K562 (cell line): ENCODE data around the gene C4orf50. TPM values are rescaled to one million over a fixed set of nuclear protein-coding genes. Genes with fewer than 3 reads are reported as not detected.

Experiments
- ATAC-seq: fragments of 200-7000 bp; cut with Tn5 transposase; 3 replicates; pipeline ENCODE4 v1.9.1; 2020; ENCODE audit warnings: moderate library complexity
- BruUV-seq: library from RNA; stranded (reverse); fragments of 400-500 nt; replicated peaks from 2 replicates; lab custom pipeline; 2021; lab: Mats Ljungman, UMichigan
- CTCF ChIA-PET: fragments of 300-600 bp; formaldehyde crosslinking; extraction: SDS; loops from one replicate; lab custom pipeline; 2021; ENCODE audit warnings: low intra/inter-chr PET ratio; lab: Yijun Ruan, JAX
- POLR2A ChIA-PET: fragments of 300-600, 350-650 bp; sonication (Branson Sonifier 250); formaldehyde crosslinking; extraction: SDS; loops from one replicate; lab custom pipeline; 2021; ENCODE audit warnings: antibody characterized with exemption, inconsistent platforms; lab: Yijun Ruan, JAX
- DNase-seq, 4 experiments: peaks; one replicate each; pipeline versions ENCODE4 v3.0.0 to v3.0.0-alpha.2; 2011 to 2018; ENCODE audit warnings: low spot score in 3 of 4, mixed read lengths in 3 of 4; ENCODE audit errors: extremely low read depth in 1 of 4
- FAIRE-seq: peaks from 2 replicates; lab custom pipeline; 2011; peaks lifted over from hg19 to GRCh38; lab: Jason Lieb, UNC
- H2AFZ ChIP-seq: 2 replicates; pipeline ENCODE4 v1.6.0; 2011; ENCODE audit warnings: low read depth, low read length, control low read depth, inconsistent platforms
- H3K27ac ChIP-seq: fragments of 200-600 bp; 3 replicates; pipeline ENCODE4 v1.8.0; 2011; ENCODE audit warnings: low read depth, mild to moderate bottlenecking, control low read depth, inconsistent platforms, low read length, moderate library complexity, mixed read lengths; ENCODE audit errors: extremely low read depth
- H3K27me3 ChIP-seq, 2 experiments: fragments of 300-600 bp in 1 of 2; 2 replicates in 1 of 2; 3 replicates in 1 of 2; pipeline versions ENCODE4 v1.6.0 to v1.8.0; 2011; ENCODE audit warnings: inconsistent platforms in 2 of 2, low read length in 2 of 2, mild to moderate bottlenecking in 1 of 2, mixed read lengths in 1 of 2, moderate library complexity in 1 of 2; ENCODE audit not compliant: control insufficient read depth in 2 of 2, insufficient read depth in 2 of 2
- H3K36me3 ChIP-seq: fragments of 300-600 bp; 3 replicates; pipeline ENCODE4 v1.8.0; 2011; ENCODE audit warnings: mild to moderate bottlenecking, low read length, inconsistent platforms; ENCODE audit not compliant: control insufficient read depth, insufficient read depth
- H3K4me1 ChIP-seq, 2 experiments: fragments of 200-600 bp in 1 of 2; replicated peaks in 1 of 2; 2 replicates in 1 of 2; 3 replicates in 1 of 2; pipeline versions ENCODE4 v1.5.1 to v1.8.0; 2011; ENCODE audit warnings: inconsistent platforms in 2 of 2, low read length in 2 of 2, mild to moderate bottlenecking in 1 of 2, mixed read lengths in 1 of 2, moderate library complexity in 1 of 2; ENCODE audit not compliant: control insufficient read depth in 2 of 2, insufficient read depth in 2 of 2
- H3K4me2 ChIP-seq: 2 replicates; pipeline ENCODE4 v1.6.1; 2011; ENCODE audit warnings: low read length, control low read depth, inconsistent platforms, mixed read lengths; ENCODE audit not compliant: insufficient read depth
- H3K4me3 ChIP-seq: fragments of 200-600 bp; sonication (generic), shearing (Covaris generic); 2 replicates; pipeline ENCODE4 v1.5.1; 2016; ENCODE audit warnings: control low read depth, inconsistent platforms
- H3K79me2 ChIP-seq: fragments of 200-600 bp; 3 replicates; pipeline ENCODE4 v1.8.0; 2011; ENCODE audit warnings: low read length, inconsistent platforms; ENCODE audit not compliant: control insufficient read depth, insufficient read depth
- H3K9ac ChIP-seq, 2 experiments: 2 replicates each; pipeline versions ENCODE4 v1.6.0 to v1.6.1; 2011; ENCODE audit warnings: low read depth in 2 of 2, low read length in 2 of 2, control low read depth in 1 of 2, inconsistent platforms in 1 of 2, mild to moderate bottlenecking in 1 of 2, mixed read lengths in 1 of 2; ENCODE audit not compliant: insufficient read depth in 1 of 2
- H3K9me1 ChIP-seq: one replicate; pipeline ENCODE4 v1.6.0; 2011; ENCODE audit warnings: inconsistent platforms, mild to moderate bottlenecking, low read length, moderate library complexity; ENCODE audit not compliant: control insufficient read depth, insufficient read depth
- H3K9me3 ChIP-seq: replicated peaks from 2 replicates; pipeline ENCODE4 v1.5.1; 2011; ENCODE audit warnings: low read depth, low read length, inconsistent platforms; ENCODE audit not compliant: control insufficient read depth, insufficient read depth
- H4K20me1 ChIP-seq: replicated peaks from 2 replicates; pipeline ENCODE4 v1.6.1; 2011; ENCODE audit warnings: low read length, inconsistent platforms, mixed read lengths; ENCODE audit not compliant: control insufficient read depth, insufficient read depth
- ATF3 ChIP-seq, 2 experiments: fragments of 450-650 bp in 1 of 2; sonication (generic) in 1 of 2; formaldehyde crosslinking in 1 of 2; IDR thresholded peaks in 1 of 2; conservative IDR thresholded peaks in 1 of 2; 2 replicates each; pipeline versions ENCODE4 v1.6.1 to v1.8.1; 2016 to 2023; ENCODE audit warnings: mild to moderate bottlenecking in 2 of 2, moderate library complexity in 2 of 2, inconsistent platforms in 1 of 2, missing genetic modification reagents in 1 of 2
- CEBPZ ChIP-seq: fragments of 150-350 bp; IDR thresholded peaks from 2 replicates; pipeline ENCODE4 v1.6.1; 2014; ENCODE audit warnings: low read depth, mild to moderate bottlenecking, low read length, borderline replicate concordance
- NBN ChIP-seq: fragments of 450-650 bp; IDR thresholded peaks from 2 replicates; pipeline ENCODE4 v1.6.1; 2016; ENCODE audit warnings: low read depth, mild to moderate bottlenecking
- NR1H2 ChIP-seq: sonication (generic); formaldehyde crosslinking; IDR thresholded peaks from 2 replicates; pipeline ENCODE4 v1.4.0; 2020; ENCODE audit warnings: mild to moderate bottlenecking, missing genetic modification reagents
- POLR2B ChIP-seq: fragments of 450-650 bp; IDR thresholded peaks from 2 replicates; pipeline ENCODE4 v1.6.1; 2018; ENCODE audit warnings: low read depth; ENCODE audit not compliant: partially characterized antibody
- POLR3A ChIP-seq: IDR thresholded peaks from 2 replicates; pipeline ENCODE4 v1.6.1; 2011; ENCODE audit warnings: borderline replicate concordance, mild to moderate bottlenecking, moderate library complexity; ENCODE audit not compliant: insufficient read length, insufficient read depth; ENCODE audit errors: extremely low read depth
- SIN3B ChIP-seq: fragments of 450-650 bp; IDR thresholded peaks from 2 replicates; pipeline ENCODE4 v1.6.1; 2017; ENCODE audit warnings: low read depth, mild to moderate bottlenecking, moderate library complexity
- SP2 ChIP-seq: IDR thresholded peaks from 2 replicates; pipeline ENCODE4 v1.6.1; 2011; ENCODE audit warnings: mild to moderate bottlenecking, low read depth, low read length, moderate library complexity; ENCODE audit not compliant: poor library complexity, severe bottlenecking; ENCODE audit errors: extremely low read depth
- TARDBP ChIP-seq: fragments of 450-650 bp; IDR thresholded peaks from 2 replicates; pipeline ENCODE4 v1.6.1; 2016
- U2AF1 ChIP-seq: fragments of 200-400 bp; formaldehyde crosslinking; optimal IDR thresholded peaks from 2 replicates; pipeline ENCODE3; 2017; ENCODE audit warnings: mild to moderate bottlenecking, low read depth, low read length, moderate library complexity
- ZNF57 ChIP-seq: fragments of 450-650 bp; formaldehyde crosslinking; IDR thresholded peaks from 2 replicates; pipeline ENCODE4 v1.4.0; 2020; ENCODE audit warnings: mild to moderate bottlenecking, moderate library complexity
- WGBS: fragments of 100-300 bp; shearing (Covaris generic); methylation state at CpG from one replicate; pipeline ENCODE4 v1.1.6; 2016; ENCODE audit warnings: low coverage, mixed read lengths; ENCODE audit not compliant: insufficient coverage; ENCODE audit errors: missing lambda C conversion rate; 5-methylcytosine and 5-hydroxymethylcytosine counted together
- in situ Hi-C: fragments of 300-500 bp; cut with MboI; formaldehyde crosslinking; loops from 4 replicates; pipeline ENCODE4 v1.15.0; 2018; ENCODE audit warnings: inconsistent platforms, mixed read lengths
- intact Hi-C: fragments of 100-400 bp; cut with micrococcal nuclease; formaldehyde crosslinking; loops from 2 replicates; pipeline ENCODE4 v1.14.2; 2022
- polyA plus RNA-seq, 8 experiments: library from polyadenylated mRNA; depleted of rRNA in 4 of 8; stranded (reverse) in 5 of 8; unstranded in 3 of 8; fragments of >200 nt; fragmentation: Nextera tagmentation in 2 of 8; fragmentation: Illumina TruSeq in 1 of 8; extraction: Ambion mirVana in 2 of 8; extraction: Trizol in 1 of 8; gene quantifications; 2 replicates each; pipeline versions ENCODE4 v1.2.1 to v1.2.3, GENCODE V29; 2011 to 2014; ENCODE audit warnings: inconsistent platforms in 1 of 8, missing spikeins in 1 of 8
- total RNA-seq, 7 experiments: library from RNA; depleted of rRNA in 6 of 7; stranded (reverse); fragments of >200 nt in 6 of 7; fragmentation: Illumina TruSeq in 2 of 7; extraction: Trizol in 2 of 7; gene quantifications; 2 replicates each; pipeline versions ENCODE4 v1.2.1 to v1.2.3, GENCODE V29; 2011 to 2021; ENCODE audit warnings: low replicate concordance in 1 of 7

C4orf50 gene
- total and polyA plus RNA-seq, 9 of the 15 experiments (the other 6 are each of a cell fraction or from before 2014, with no cell fraction given), result not detected

DNA sequence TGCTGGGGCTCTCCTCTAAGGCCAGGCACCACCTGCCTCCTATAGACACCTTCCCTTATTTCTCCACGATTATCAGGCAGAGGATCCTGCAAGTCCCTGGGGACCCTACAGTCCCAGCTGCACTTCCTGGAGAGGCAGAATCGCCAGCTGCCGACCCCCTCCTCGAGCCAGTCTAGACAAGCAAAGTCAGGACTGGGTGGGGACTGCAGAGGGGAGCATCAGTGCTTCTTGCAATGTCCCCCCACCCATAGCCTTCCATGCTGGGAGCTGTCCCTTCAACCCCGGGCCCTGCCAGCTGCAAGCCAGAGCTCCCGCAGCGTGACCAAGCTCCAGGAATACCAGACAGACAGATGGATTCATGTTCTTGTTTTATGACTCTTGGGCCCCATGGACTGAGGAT lies 124.0 kb downstream of the C4orf50 start:
- WGBS, result 0% methylated on average over 6 of the region's 7 CpGs
- no TSS peak for BruUV-seq

GRCh38 chr4:5893591-5893990 lies 124.6 kb downstream of the C4orf50 start:
- DNase-seq (no peak), ATAC-seq (no peak), FAIRE-seq (no peak)
- no peaks in the 10 kb centered on the region for H3K9me3 ChIP-seq
- H3K36me3 ChIP-seq, result no peaks in the 10 kb centered on the region
- intact Hi-C loops (no loop called here), in situ Hi-C loops (no loop called here)
- peaks cover 0 to 16% of the 10 kb centered on the region in 2 experiments; a peak in 4 of 5 replicates for H3K27me3 ChIP-seq
- H3K9ac ChIP-seq, result no peak overlapping the region
- TF ChIP-seq CEBPZ (no peak), ZNF57 (CRISPR knock-in tag) (no peak), NR1H2 (CRISPR knock-in tag) (no peak), POLR3A (no peak), NBN (no peak), SIN3B (no peak), POLR2B (no peak)
- no peak overlapping the region for H3K27ac ChIP-seq
- no peaks in the 10 kb centered on the region for H3K79me2 ChIP-seq
- no peak overlapping the region for H2AFZ ChIP-seq
- no peaks in the 10 kb centered on the region for H4K20me1 ChIP-seq
- H3K4me1 ChIP-seq, result peaks cover 0 to 8% of the 10 kb centered on the region in 2 experiments; a peak in 1 of 5 replicates
- ChIA-PET CTCF (no interaction called here), POLR2A (no interaction called here)
- H3K9me1 ChIP-seq, result no peaks in the 10 kb centered on the region
- WGBS, result 0% methylated on average over 8 of the region's 8 CpGs
- no peak overlapping the region for H3K4me3 ChIP-seq
- H3K4me2 ChIP-seq, result no peak overlapping the region
- BruUV-seq, result no TSS peak

More for the DNA sequence above, 124.0 kb downstream of the C4orf50 start:
- intact Hi-C loops (no loop called here), in situ Hi-C loops (no loop called here)
- Histone ChIP-seq H3K79me2 (no peaks in the 10 kb centered on the region), H3K36me3 (no peaks in the 10 kb centered on the region), H3K27me3 (peaks cover 0 to 12% of the 10 kb centered on the region in 2 experiments; a peak in 4 of 5 replicates), H3K9ac (no peak overlapping the region), H4K20me1 (no peaks in the 10 kb centered on the region), H3K4me3 (no peak overlapping the region), H3K9me3 (no peaks in the 10 kb centered on the region), H3K9me1 (no peaks in the 10 kb centered on the region), H2AFZ (no peak overlapping the region), H3K4me2 (no peak overlapping the region), H3K4me1 (peaks cover 0 to 8% of the 10 kb centered on the region in 2 experiments; a peak in 1 of 5 replicates), H3K27ac (no peak overlapping the region)
- no peak for ATAC-seq
- POLR2A ChIA-PET, result interaction anchor here (0.7 kb wide), 1 partner anchor 97 kb away, joined by 4 read pairs; no protein-coding TSS in a partner anchor
- CTCF ChIA-PET, result no interaction called here
- TF ChIP-seq SP2 (no peak), NBN (no peak), U2AF1 (no peak), ATF3 (IDR thresholded peaks at IDR 0.05) (no peak), ATF3 (CRISPR knock-in tag; conservative IDR thresholded peaks at IDR 0.05) (no peak), TARDBP (no peak)
- FAIRE-seq, result no peak
- DNase-seq, result no peak
